Nephron (organoid): ENCODE results near the gene FGF3.

Experiments
- H3K27ac Mint-ChIP-seq, 3 experiments: 2 replicates each; pipeline ENCODE4 v1.8.0; 2020; ENCODE audit warnings: mixed read lengths in 3 of 3, mild to moderate bottlenecking in 2 of 3, moderate library complexity in 1 of 3
- H3K27me3 Mint-ChIP-seq: 2 replicates; pipeline ENCODE4 v1.8.0; 2021; ENCODE audit warnings: low read depth, mild to moderate bottlenecking, moderate library complexity, mixed read lengths
- H3K36me3 Mint-ChIP-seq: 2 replicates; pipeline ENCODE4 v1.8.0; 2020; ENCODE audit warnings: low read depth, mixed read lengths
- H3K4me1 Mint-ChIP-seq: 2 replicates; pipeline ENCODE4 v1.8.0; 2020; ENCODE audit warnings: mixed read lengths
- H3K4me3 Mint-ChIP-seq, 3 experiments: 2 replicates each; pipeline ENCODE4 v1.8.0; 2020; ENCODE audit warnings: mild to moderate bottlenecking in 3 of 3, mixed read lengths in 3 of 3, moderate library complexity in 2 of 3
- H3K9me3 Mint-ChIP-seq: 2 replicates; pipeline ENCODE4 v1.8.0; 2020; ENCODE audit warnings: mixed read lengths
- TF ChIP-seq, protein P1 (sequence below), 3 experiments: fragments of 200-600 bp; sonication (generic); IDR thresholded peaks; one replicate each; pipeline ENCODE4 v1.5.0; 2021; ENCODE audit warnings: antibody characterized with exemption in 3 of 3; ENCODE audit not compliant: unreplicated experiment in 3 of 3

FGF3 gene

GRCh38 chr11:69810289-69811118 lies 8.7 kb downstream of the FGF3 start:
- peaks cover 9% of the 10 kb centered on the region for H3K4me1 Mint-ChIP-seq
- no peak overlapping the region for H3K4me3 Mint-ChIP-seq
- no peaks in the 10 kb centered on the region for H3K36me3 Mint-ChIP-seq
- H3K27ac Mint-ChIP-seq = no peak overlapping the region
- no peaks in the 10 kb centered on the region for H3K9me3 Mint-ChIP-seq
- H3K27me3 Mint-ChIP-seq = peaks cover 69% of the 10 kb centered on the region
- TF ChIP-seq, protein P1, sequence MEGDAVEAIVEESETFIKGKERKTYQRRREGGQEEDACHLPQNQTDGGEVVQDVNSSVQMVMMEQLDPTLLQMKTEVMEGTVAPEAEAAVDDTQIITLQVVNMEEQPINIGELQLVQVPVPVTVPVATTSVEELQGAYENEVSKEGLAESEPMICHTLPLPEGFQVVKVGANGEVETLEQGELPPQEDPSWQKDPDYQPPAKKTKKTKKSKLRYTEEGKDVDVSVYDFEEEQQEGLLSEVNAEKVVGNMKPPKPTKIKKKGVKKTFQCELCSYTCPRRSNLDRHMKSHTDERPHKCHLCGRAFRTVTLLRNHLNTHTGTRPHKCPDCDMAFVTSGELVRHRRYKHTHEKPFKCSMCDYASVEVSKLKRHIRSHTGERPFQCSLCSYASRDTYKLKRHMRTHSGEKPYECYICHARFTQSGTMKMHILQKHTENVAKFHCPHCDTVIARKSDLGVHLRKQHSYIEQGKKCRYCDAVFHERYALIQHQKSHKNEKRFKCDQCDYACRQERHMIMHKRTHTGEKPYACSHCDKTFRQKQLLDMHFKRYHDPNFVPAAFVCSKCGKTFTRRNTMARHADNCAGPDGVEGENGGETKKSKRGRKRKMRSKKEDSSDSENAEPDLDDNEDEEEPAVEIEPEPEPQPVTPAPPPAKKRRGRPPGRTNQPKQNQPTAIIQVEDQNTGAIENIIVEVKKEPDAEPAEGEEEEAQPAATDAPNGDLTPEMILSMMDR (IDR thresholded peaks at IDR 0.05; ENCODE audit: unreplicated experiment in 3 of 3) = no peak

DNA sequence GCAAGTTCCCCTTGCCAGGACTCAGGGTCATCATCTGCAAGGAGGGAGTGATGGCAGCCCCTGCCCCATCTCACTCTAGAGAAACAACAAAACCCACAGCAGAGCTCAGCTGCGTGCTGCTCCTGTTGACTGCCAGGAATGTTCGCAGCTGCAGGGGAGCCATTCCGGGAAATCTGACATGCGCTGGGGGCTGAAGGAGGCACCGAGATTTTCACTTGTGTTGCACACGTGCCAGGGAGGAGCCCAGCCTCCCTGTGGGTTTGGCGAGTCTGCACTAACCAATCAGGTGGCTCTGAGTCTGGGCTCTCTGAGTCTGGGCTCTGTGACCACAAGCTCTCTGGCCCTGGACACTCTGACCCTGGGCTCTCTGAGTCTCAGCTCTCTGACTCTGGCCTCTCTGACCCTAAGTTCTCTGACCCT lies 10.5 kb downstream of the FGF3 start:
- Mint-ChIP-seq H3K9me3 (no peaks in the 10 kb centered on the region), H3K36me3 (no peaks in the 10 kb centered on the region), H3K27me3 (peaks cover 60% of the 10 kb centered on the region), H3K4me3 (no peak overlapping the region), H3K27ac (no peak overlapping the region), H3K4me1 (peaks cover 9% of the 10 kb centered on the region)
- TF ChIP-seq, protein P1 (IDR thresholded peaks at IDR 0.05; ENCODE audit: unreplicated experiment in 3 of 3) = no peak

GRCh38 chr11:69807106-69807815 lies 12.0 kb downstream of the FGF3 start:
- no peaks in the 10 kb centered on the region for H3K36me3 Mint-ChIP-seq
- H3K4me1 Mint-ChIP-seq = peaks cover 9% of the 10 kb centered on the region
- TF ChIP-seq, protein P1 (IDR thresholded peaks at IDR 0.05; ENCODE audit: unreplicated experiment in 3 of 3) = no peak
- H3K4me3 Mint-ChIP-seq = no peak overlapping the region
- no peaks in the 10 kb centered on the region for H3K9me3 Mint-ChIP-seq
- peaks cover 51% of the 10 kb centered on the region for H3K27me3 Mint-ChIP-seq
- H3K27ac Mint-ChIP-seq = no peak overlapping the region

DNA sequence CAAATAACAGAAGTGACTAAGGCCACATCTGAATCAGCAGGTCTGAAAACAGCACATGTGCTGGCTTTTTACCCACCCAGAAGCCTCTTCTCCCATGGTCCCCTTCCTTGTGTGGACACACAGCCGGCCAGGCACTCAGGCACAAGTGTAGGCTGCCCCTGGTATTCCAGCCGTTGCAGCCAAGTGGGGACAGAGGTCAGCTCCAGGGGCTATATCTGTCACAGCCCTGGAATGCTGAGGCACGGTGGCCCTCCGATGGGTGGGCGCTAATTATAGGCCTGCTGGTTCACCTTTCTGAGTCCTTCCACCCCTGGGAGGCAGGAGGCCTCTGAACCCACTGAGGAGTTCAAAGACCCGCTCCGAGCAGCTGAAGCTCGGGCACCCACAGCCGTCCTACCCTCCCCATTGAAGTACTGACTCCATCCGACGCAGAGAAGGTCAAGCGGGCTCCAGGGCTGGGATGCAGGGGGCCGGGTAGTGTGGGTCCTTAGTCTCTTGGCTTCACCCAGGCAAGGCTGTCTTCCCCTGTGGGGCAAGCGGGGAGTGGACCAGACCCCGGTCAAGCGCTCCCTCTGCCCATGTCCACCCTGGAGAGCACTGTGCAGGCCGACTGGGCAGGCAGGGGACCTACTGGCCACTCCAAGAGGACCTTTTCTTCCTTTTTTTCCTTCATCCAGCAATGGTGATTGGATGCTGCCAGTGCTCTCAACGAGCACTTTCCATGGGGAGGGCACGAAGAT lies 14.3 kb downstream of the FGF3 start:
- Mint-ChIP-seq H3K4me3 (no peak overlapping the region), H3K27ac (no peak overlapping the region), H3K4me1 (peaks cover 9% of the 10 kb centered on the region), H3K27me3 (peaks cover 39% of the 10 kb centered on the region), H3K36me3 (no peaks in the 10 kb centered on the region), H3K9me3 (no peaks in the 10 kb centered on the region)
- TF ChIP-seq, protein P1 (IDR thresholded peaks at IDR 0.05; ENCODE audit: unreplicated experiment in 3 of 3) = no peak

- H3K4me3 Mint-ChIP-seq = no peak overlapping the region
- H3K36me3 Mint-ChIP-seq = no peaks in the 10 kb centered on the region
- H3K9me3 Mint-ChIP-seq = peaks cover 3% of the 10 kb centered on the region
- peaks cover 4% of the 10 kb centered on the region for H3K4me1 Mint-ChIP-seq
- TF ChIP-seq, protein P1 (IDR thresholded peaks at IDR 0.05; ENCODE audit: unreplicated experiment in 3 of 3) = no peak
- no peak overlapping the region for H3K27ac Mint-ChIP-seq
- peaks cover 32% of the 10 kb centered on the region for H3K27me3 Mint-ChIP-seq
Measured at GRCh38 chr11:69803604-69804218, 15.5 kb downstream of the FGF3 start.
